ENCODE measurements around the gene MYG1. TPM values are rescaled to one million over a fixed set of nuclear protein-coding genes. Genes with fewer than 3 reads are reported as not detected.

The MYG1 gene
- total and polyA plus RNA-seq, 2 of the 4 experiments (the other 2 are of a cell fraction), result 49.8 to 63.7 TPM

- no peak overlapping the region for H4K8ac ChIP-seq (ENCODE audit: low read depth in 2 of 2, low read length in 2 of 2)
- no peak overlapping the region for H3K4ac ChIP-seq (ENCODE audit: low read depth, low read length)
- intact Hi-C loops (cut with micrococcal nuclease), result no loop called here
- no peak overlapping the region for H4K91ac ChIP-seq (ENCODE audit: insufficient read depth, low read depth, low read length)
- no peak overlapping the region for H3K9ac ChIP-seq (ENCODE audit: low read depth, low read length)
- H3K56ac ChIP-seq (ENCODE audit: extremely low read depth, insufficient read depth, low read length), result no peak overlapping the region
- 0 out of 2 replicates have a peak, but pooled peaks cover 2% of the 10 kb centered on the region for H3K36me3 ChIP-seq (ENCODE audit: control insufficient read depth, insufficient read depth, low read length)
- no peak overlapping the region for H2BK20ac ChIP-seq (ENCODE audit: low read depth, low read length)
- no peak for TF ChIP-seq SMC3 (IDR thresholded peaks at IDR 0.05; ENCODE audit: low read depth, low read length)
- peak; percentile 83 for TF ChIP-seq MAFK (IDR thresholded peaks at IDR 0.05; ENCODE audit: low read depth, low read length)
- dilution Hi-C loops (cut with HindIII; ENCODE audit: low sequenced_read_pairs, unreplicated experiment), result no loop called here
- peaks cover 14% of the 10 kb centered on the region for H3K9me1 ChIP-seq (ENCODE audit: insufficient read depth, low read length)
- peaks cover 23 to 27% of the 10 kb centered on the region in 2 experiments for H3K79me1 ChIP-seq (ENCODE audit: low read depth in 1 of 2, low read length in 2 of 2)
- no peak overlapping the region for H3K14ac ChIP-seq (replicated peaks; ENCODE audit: low read depth, low read length)
- CTCF ChIA-PET, result no interaction called here
- H3K4me1 ChIP-seq (ENCODE audit: control insufficient read depth, insufficient read depth, low read length), result peaks cover 7% of the 10 kb centered on the region; the same call in 1 of the 2 replicates
- DNase-seq (no peak), ATAC-seq (ENCODE audit: low read depth) (no peak)
- POLR2A ChIA-PET (ENCODE audit: unreplicated experiment), result no interaction called here
- H2BK15ac ChIP-seq (ENCODE audit: low read depth, low read length), result no peak overlapping the region
- H3K4me2 ChIP-seq (ENCODE audit: low read depth, low read length), result no peak overlapping the region
- no peak overlapping the region for H3K4me3 ChIP-seq (ENCODE audit: insufficient read depth, low read depth, low read length)
- no peak overlapping the region for H4K5ac ChIP-seq (ENCODE audit: low read depth, low read length)
- no peak overlapping the region for H3K23ac ChIP-seq (ENCODE audit: low read depth, low read length)
- H4K20me1 ChIP-seq (ENCODE audit: insufficient read depth, low read length), result no peaks in the 10 kb centered on the region; the same call in 1 of the 2 replicates
- H3K18ac ChIP-seq (ENCODE audit: low read depth, low read length), result no peak overlapping the region
- H3K9me3 ChIP-seq (ENCODE audit: control insufficient read depth, insufficient read depth, low read length), result no peaks in the 10 kb centered on the region
- no peak overlapping the region for H2BK120ac ChIP-seq (ENCODE audit: low read depth, low read length)
- H2AK9ac ChIP-seq (replicated peaks; ENCODE audit: low read depth, low read length, poor library complexity), result no peak overlapping the region
- H3K27me3 ChIP-seq (ENCODE audit: control insufficient read depth, insufficient read depth, low read length), result no peaks in the 10 kb centered on the region
- no peak overlapping the region for H3K27ac ChIP-seq (ENCODE audit: insufficient read depth, low read length)
- WGBS, 2 experiments (ENCODE audit: extremely low coverage in 2 of 2, insufficient read length in 1 of 2), result no CpG with 5 or more reads among the region's 2 CpGs
- no TSS peak for BruUV-seq (replicated peaks)
- H2AFZ ChIP-seq (replicated peaks; ENCODE audit: low read length, poor library complexity), result no peak overlapping the region
- no peak overlapping the region for H2BK5ac ChIP-seq (ENCODE audit: low read depth, low read length, poor library complexity, severe bottlenecking)
- in situ Hi-C loops (cut with MboI; ENCODE audit: low sequenced_read_pairs), result no loop called here
- H2AK5ac ChIP-seq (ENCODE audit: low read depth, low read length), result no peak overlapping the region
These were observed 33.7 kb upstream of the MYG1 start for GRCh38 chr12:53265783-53266182.

All from IMR-90 (cell line).